HEK293 (cell line): ENCODE measurements around the gene NGRN.

Source experiments
- CTCF ChIA-PET: fragments of 350-600 bp; formaldehyde crosslinking; extraction: SDS; loops from one replicate; lab custom pipeline; 2021; ENCODE audit warnings: antibody characterized with exemption; lab: Yijun Ruan, JAX
- POLR2A ChIA-PET: fragments of 300-600 bp; formaldehyde crosslinking; extraction: SDS; loops from one replicate; lab custom pipeline; 2020; ENCODE audit warnings: antibody characterized with exemption, inconsistent platforms; lab: Yijun Ruan, JAX
- H3K27ac ChIP-seq: fragments of 200-500 bp; sonication (Bioruptor generic); 2 replicates; pipeline ENCODE4 v1.5.1; 2014; ENCODE audit warnings: low read depth, low read length, control low read depth, inconsistent platforms; ENCODE audit errors: extremely low read depth
- H3K36me3 ChIP-seq, 2 experiments: fragments of 200-500 bp in 1 of 2; sonication (Bioruptor generic) in 1 of 2; 1 replicate in 1 of 2; 2 replicates in 1 of 2; pipeline ENCODE4 v1.5.1; 2014 to 2017; ENCODE audit warnings: inconsistent platforms in 2 of 2, low read length in 2 of 2; ENCODE audit not compliant: control insufficient read depth in 2 of 2, insufficient read depth in 1 of 2
- H3K4me1 ChIP-seq: fragments of 200-500 bp; sonication (Bioruptor generic); 2 replicates; pipeline ENCODE4 v1.5.1; 2014; ENCODE audit warnings: mild to moderate bottlenecking, low read length, inconsistent platforms; ENCODE audit not compliant: control insufficient read depth, insufficient read depth
- H3K4me3 ChIP-seq: 2 replicates; pipeline ENCODE4 v1.5.1; 2011; ENCODE audit warnings: low read depth, mild to moderate bottlenecking, control low read depth, low read length, moderate library complexity
- H3K9me3 ChIP-seq: fragments of 200-500 bp; sonication (Bioruptor generic); 2 replicates; pipeline ENCODE4 v1.5.1; 2014; ENCODE audit warnings: low read depth, low read length, inconsistent platforms; ENCODE audit not compliant: control insufficient read depth, insufficient read depth
- HOXA7 ChIP-seq: sonication (generic); formaldehyde crosslinking; IDR thresholded peaks from 2 replicates; pipeline ENCODE4 v1.8.1; 2022; ENCODE audit warnings: missing genetic modification reagents, borderline replicate concordance
- HOXD13 ChIP-seq: sonication (generic); formaldehyde crosslinking; IDR thresholded peaks from 2 replicates; pipeline ENCODE4 v1.8.0; 2022; ENCODE audit warnings: missing genetic modification reagents, borderline replicate concordance
- KLF9 ChIP-seq: fragments of 450-650 bp; formaldehyde crosslinking; IDR thresholded peaks from 2 replicates; pipeline ENCODE4 v1.5.1; 2016; ENCODE audit warnings: missing biosample characterization, missing genetic modification characterization, low read depth
- OSR2 ChIP-seq: fragments of 450-650 bp; formaldehyde crosslinking; IDR thresholded peaks from 2 replicates; pipeline ENCODE4 v1.5.1; 2016; ENCODE audit warnings: missing biosample characterization, missing genetic modification characterization
- TRIM28 ChIP-seq: IDR thresholded peaks from 2 replicates; pipeline ENCODE4 v1.6.1; 2011; ENCODE audit warnings: low read length, control low read depth, borderline replicate concordance
- ZBTB1 ChIP-seq: fragments of 450-650 bp; formaldehyde crosslinking; IDR thresholded peaks from 2 replicates; pipeline ENCODE4 v1.5.1; 2016; ENCODE audit warnings: missing biosample characterization, missing genetic modification characterization
- ZBTB26 ChIP-seq: fragments of 450-650 bp; formaldehyde crosslinking; optimal IDR thresholded peaks from 2 replicates; pipeline ENCODE3; 2016; ENCODE audit warnings: missing biosample characterization, mild to moderate bottlenecking, missing genetic modification characterization
- ZBTB8A ChIP-seq: fragments of 450-650 bp; formaldehyde crosslinking; IDR thresholded peaks from 2 replicates; pipeline ENCODE4 v1.5.1; 2016; ENCODE audit warnings: missing biosample characterization, missing genetic modification characterization
- ZFHX2 ChIP-seq: fragments of 450-650 bp; formaldehyde crosslinking; conservative IDR thresholded peaks from 2 replicates; pipeline ENCODE4 v1.5.1; 2016; ENCODE audit warnings: missing biosample characterization, missing genetic modification characterization
- ZNF10 ChIP-seq: fragments of 450-650 bp; formaldehyde crosslinking; IDR thresholded peaks from 2 replicates; pipeline ENCODE4 v1.5.1; 2017; ENCODE audit warnings: missing biosample characterization, missing genetic modification characterization
- ZNF148 ChIP-seq: fragments of 450-650 bp; formaldehyde crosslinking; IDR thresholded peaks from 2 replicates; pipeline ENCODE4 v1.5.0; 2017; ENCODE audit warnings: missing biosample characterization, missing genetic modification characterization, borderline replicate concordance
- ZNF155 ChIP-seq: fragments of 450-650 bp; formaldehyde crosslinking; IDR thresholded peaks from 2 replicates; pipeline ENCODE4 v1.5.1; 2016; ENCODE audit warnings: missing biosample characterization, missing genetic modification characterization
- ZNF324 ChIP-seq: fragments of 450-650 bp; formaldehyde crosslinking; IDR thresholded peaks from 2 replicates; pipeline ENCODE4 v1.5.1; 2016; ENCODE audit warnings: missing biosample characterization, missing genetic modification characterization
- ZNF394 ChIP-seq: fragments of 450-650 bp; formaldehyde crosslinking; IDR thresholded peaks from 2 replicates; pipeline ENCODE4 v1.5.1; 2016; ENCODE audit warnings: missing biosample characterization, missing genetic modification characterization, mild to moderate bottlenecking, moderate library complexity, borderline replicate concordance
- ZNF544 ChIP-seq: fragments of 450-650 bp; formaldehyde crosslinking; IDR thresholded peaks from 2 replicates; pipeline ENCODE4 v1.5.0; 2017; ENCODE audit warnings: missing biosample characterization, missing genetic modification characterization
- ZNF549 ChIP-seq: fragments of 450-650 bp; IDR thresholded peaks from 2 replicates; pipeline ENCODE4 v1.5.1; 2018; ENCODE audit warnings: missing biosample characterization, missing genetic modification characterization, mild to moderate bottlenecking, inconsistent platforms, moderate library complexity
- ZNF560 ChIP-seq: fragments of 450-650 bp; formaldehyde crosslinking; IDR thresholded peaks from 2 replicates; pipeline ENCODE4 v1.5.1; 2017; ENCODE audit warnings: missing biosample characterization, missing genetic modification characterization, borderline replicate concordance
- ZNF660 ChIP-seq: fragments of 450-650 bp; IDR thresholded peaks from 2 replicates; pipeline ENCODE4 v1.5.1; 2018; ENCODE audit warnings: missing biosample characterization, mild to moderate bottlenecking, missing genetic modification characterization
- TF ChIP-seq, protein P1 (sequence below): fragments of 450-650 bp; formaldehyde crosslinking; IDR thresholded peaks from 2 replicates; pipeline ENCODE4 v1.5.1; 2016; ENCODE audit warnings: missing biosample characterization, missing genetic modification characterization
- TF ChIP-seq, protein P2 (sequence below): fragments of 450-650 bp; formaldehyde crosslinking; IDR thresholded peaks from 2 replicates; pipeline ENCODE4 v1.5.1; 2016; ENCODE audit warnings: missing biosample characterization, missing genetic modification characterization
- TF ChIP-seq, protein P3 (sequence below): fragments of 450-650 bp; formaldehyde crosslinking; IDR thresholded peaks from 2 replicates; pipeline ENCODE4 v1.5.1; 2017; ENCODE audit warnings: missing biosample characterization, missing genetic modification characterization
- TF ChIP-seq, protein P4 (sequence below): fragments of 450-650 bp; formaldehyde crosslinking; IDR thresholded peaks from 2 replicates; pipeline ENCODE4 v1.5.1; 2016; ENCODE audit warnings: missing biosample characterization, missing genetic modification characterization
- TF ChIP-seq, protein P5 (sequence below): fragments of 450-650 bp; formaldehyde crosslinking; IDR thresholded peaks from 2 replicates; pipeline ENCODE4 v1.5.1; 2016; ENCODE audit warnings: missing biosample characterization, missing genetic modification characterization

The NGRN gene

DNA sequence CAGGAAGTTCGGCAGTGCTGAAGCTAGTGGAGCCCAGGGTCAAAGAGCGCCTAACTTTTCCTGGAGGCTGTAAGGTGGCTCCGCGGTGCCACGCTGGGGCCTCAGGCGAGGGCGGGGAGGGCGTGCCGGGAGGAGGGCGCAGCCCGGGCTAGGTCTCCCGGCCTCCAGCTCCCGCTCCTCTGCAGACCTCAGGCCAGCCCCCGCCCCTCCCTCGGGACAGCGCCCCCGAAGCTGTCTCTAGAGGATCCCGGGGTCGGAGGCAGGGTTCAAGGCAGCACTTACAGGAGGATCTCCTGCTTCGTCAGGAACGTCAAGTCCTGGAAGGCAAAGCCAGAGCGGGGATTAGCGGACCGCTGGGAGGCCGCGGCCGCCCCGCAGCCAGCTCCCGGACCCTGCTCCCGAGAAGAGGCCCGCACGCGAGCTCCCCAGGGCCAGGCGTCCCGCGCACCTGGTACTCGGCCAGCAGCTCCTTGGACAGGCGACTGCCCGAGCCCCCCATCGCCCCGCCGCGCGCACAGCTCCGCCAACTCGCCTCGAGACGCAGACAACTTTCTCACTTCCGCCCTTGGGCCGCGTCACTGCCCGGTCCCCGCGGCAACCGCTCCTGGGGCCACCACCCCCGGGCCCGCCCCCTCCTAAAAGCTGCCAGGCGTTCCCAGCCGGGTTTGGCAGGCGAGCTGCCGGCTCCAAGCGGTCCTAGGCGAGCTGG is 31.9 kb upstream of the NGRN start, which contains the start of gene CIB1:
CIB1 (minus strand) TSS at position 555 of the 709 bp plus-strand sequence; CDS start at position 499, 56 bp downstream.
- POLR2A ChIA-PET, result interaction anchor here (0.5 to 3.0 kb wide), 30 partner anchors 9 to 721 kb away, joined by 3 to 38 read pairs (median 4); partner anchors contain the start of genes AP3S2, IDH2, IQGAP1 and NGRN
- H3K9me3 ChIP-seq, result no peaks in the 10 kb centered on the region
- no peak for TF ChIP-seq ZBTB1 (tag by site-specific recombination)
- TF ChIP-seq, protein P1, sequence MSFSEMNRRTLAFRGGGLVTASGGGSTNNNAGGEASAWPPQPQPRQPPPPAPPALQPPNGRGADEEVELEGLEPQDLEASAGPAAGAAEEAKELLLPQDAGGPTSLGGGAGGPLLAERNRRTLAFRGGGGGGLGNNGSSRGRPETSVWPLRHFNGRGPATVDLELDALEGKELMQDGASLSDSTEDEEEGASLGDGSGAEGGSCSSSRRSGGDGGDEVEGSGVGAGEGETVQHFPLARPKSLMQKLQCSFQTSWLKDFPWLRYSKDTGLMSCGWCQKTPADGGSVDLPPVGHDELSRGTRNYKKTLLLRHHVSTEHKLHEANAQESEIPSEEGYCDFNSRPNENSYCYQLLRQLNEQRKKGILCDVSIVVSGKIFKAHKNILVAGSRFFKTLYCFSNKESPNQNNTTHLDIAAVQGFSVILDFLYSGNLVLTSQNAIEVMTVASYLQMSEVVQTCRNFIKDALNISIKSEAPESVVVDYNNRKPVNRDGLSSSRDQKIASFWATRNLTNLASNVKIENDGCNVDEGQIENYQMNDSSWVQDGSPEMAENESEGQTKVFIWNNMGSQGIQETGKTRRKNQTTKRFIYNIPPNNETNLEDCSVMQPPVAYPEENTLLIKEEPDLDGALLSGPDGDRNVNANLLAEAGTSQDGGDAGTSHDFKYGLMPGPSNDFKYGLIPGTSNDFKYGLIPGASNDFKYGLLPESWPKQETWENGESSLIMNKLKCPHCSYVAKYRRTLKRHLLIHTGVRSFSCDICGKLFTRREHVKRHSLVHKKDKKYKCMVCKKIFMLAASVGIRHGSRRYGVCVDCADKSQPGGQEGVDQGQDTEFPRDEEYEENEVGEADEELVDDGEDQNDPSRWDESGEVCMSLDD, result peak; percentile 94
- TF ChIP-seq ZNF155, result no peak
- TF ChIP-seq, protein P2, sequence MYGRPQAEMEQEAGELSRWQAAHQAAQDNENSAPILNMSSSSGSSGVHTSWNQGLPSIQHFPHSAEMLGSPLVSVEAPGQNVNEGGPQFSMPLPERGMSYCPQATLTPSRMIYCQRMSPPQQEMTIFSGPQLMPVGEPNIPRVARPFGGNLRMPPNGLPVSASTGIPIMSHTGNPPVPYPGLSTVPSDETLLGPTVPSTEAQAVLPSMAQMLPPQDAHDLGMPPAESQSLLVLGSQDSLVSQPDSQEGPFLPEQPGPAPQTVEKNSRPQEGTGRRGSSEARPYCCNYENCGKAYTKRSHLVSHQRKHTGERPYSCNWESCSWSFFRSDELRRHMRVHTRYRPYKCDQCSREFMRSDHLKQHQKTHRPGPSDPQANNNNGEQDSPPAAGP, result 0 out of 2 replicates have a peak, but pooled peaks have one; percentile 64
- TF ChIP-seq ZFHX2, result peak; percentile 75
- TF ChIP-seq ZNF324 (tag by site-specific recombination), result no peak
- TF ChIP-seq ZNF544, result no peak
- TF ChIP-seq HOXA7 (CRISPR knock-in tag), result no peak
- TF ChIP-seq ZNF394 (tag by site-specific recombination), result peak; percentile 64; the same call in 1 of the 2 replicates
- TF ChIP-seq, protein P3, sequence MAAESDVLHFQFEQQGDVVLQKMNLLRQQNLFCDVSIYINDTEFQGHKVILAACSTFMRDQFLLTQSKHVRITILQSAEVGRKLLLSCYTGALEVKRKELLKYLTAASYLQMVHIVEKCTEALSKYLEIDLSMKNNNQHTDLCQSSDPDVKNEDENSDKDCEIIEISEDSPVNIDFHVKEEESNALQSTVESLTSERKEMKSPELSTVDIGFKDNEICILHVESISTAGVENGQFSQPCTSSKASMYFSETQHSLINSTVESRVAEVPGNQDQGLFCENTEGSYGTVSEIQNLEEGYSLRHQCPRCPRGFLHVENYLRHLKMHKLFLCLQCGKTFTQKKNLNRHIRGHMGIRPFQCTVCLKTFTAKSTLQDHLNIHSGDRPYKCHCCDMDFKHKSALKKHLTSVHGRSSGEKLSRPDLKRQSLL (tag by site-specific recombination), result 0 out of 2 replicates have a peak, but pooled peaks have one; percentile 12
- no peak for TF ChIP-seq ZNF549 (tag by site-specific recombination)
- TF ChIP-seq ZNF148 (tag by site-specific recombination), result no peak
- TF ChIP-seq ZNF10 (tag by site-specific recombination), result 0 out of 2 replicates have a peak, but pooled peaks have one; percentile 7
- TF ChIP-seq HOXD13 (CRISPR knock-in tag), result no peak
- TF ChIP-seq ZBTB8A (tag by site-specific recombination), result peak; percentile 77
- 0 out of 2 replicates have a peak, but pooled peaks have one; percentile 7 for TF ChIP-seq OSR2 (tag by site-specific recombination)
- TF ChIP-seq ZNF660 (tag by site-specific recombination), result no peak
- peak; percentile 91 for TF ChIP-seq ZBTB26 (tag by site-specific recombination)
- TF ChIP-seq TRIM28, result peak; percentile 46; the same call in 1 of the 2 replicates
- TF ChIP-seq, protein P4, sequence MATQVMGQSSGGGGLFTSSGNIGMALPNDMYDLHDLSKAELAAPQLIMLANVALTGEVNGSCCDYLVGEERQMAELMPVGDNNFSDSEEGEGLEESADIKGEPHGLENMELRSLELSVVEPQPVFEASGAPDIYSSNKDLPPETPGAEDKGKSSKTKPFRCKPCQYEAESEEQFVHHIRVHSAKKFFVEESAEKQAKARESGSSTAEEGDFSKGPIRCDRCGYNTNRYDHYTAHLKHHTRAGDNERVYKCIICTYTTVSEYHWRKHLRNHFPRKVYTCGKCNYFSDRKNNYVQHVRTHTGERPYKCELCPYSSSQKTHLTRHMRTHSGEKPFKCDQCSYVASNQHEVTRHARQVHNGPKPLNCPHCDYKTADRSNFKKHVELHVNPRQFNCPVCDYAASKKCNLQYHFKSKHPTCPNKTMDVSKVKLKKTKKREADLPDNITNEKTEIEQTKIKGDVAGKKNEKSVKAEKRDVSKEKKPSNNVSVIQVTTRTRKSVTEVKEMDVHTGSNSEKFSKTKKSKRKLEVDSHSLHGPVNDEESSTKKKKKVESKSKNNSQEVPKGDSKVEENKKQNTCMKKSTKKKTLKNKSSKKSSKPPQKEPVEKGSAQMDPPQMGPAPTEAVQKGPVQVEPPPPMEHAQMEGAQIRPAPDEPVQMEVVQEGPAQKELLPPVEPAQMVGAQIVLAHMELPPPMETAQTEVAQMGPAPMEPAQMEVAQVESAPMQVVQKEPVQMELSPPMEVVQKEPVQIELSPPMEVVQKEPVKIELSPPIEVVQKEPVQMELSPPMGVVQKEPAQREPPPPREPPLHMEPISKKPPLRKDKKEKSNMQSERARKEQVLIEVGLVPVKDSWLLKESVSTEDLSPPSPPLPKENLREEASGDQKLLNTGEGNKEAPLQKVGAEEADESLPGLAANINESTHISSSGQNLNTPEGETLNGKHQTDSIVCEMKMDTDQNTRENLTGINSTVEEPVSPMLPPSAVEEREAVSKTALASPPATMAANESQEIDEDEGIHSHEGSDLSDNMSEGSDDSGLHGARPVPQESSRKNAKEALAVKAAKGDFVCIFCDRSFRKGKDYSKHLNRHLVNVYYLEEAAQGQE (tag by site-specific recombination), result peak; percentile 30; the same call in 1 of the 2 replicates
- peak; percentile 87 for TF ChIP-seq KLF9 (tag by site-specific recombination)
- TF ChIP-seq, protein P5, sequence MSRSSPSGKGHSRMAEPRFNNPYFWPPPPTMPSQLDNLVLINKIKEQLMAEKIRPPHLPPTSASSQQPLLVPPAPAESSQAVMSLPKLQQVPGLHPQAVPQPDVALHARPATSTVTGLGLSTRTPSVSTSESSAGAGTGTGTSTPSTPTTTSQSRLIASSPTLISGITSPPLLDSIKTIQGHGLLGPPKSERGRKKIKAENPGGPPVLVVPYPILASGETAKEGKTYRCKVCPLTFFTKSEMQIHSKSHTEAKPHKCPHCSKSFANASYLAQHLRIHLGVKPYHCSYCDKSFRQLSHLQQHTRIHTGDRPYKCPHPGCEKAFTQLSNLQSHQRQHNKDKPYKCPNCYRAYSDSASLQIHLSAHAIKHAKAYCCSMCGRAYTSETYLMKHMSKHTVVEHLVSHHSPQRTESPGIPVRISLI (tag by site-specific recombination), result no peak
- no peak for TF ChIP-seq ZNF560 (tag by site-specific recombination)

More for the DNA sequence above, 31.9 kb upstream of the NGRN start, which contains the start of gene CIB1:
- CTCF ChIA-PET, result interaction anchor here (0.7 to 4.8 kb wide), 13 partner anchors 13 to 414 kb away, joined by 3 to 38 read pairs (median 4); partner anchors contain the start of gene TTLL13
- peak within 1 kb of the TSS; percentile 47; the same call in 1 of the 2 replicates for H3K27ac ChIP-seq
- H3K4me1 ChIP-seq, result no peaks in the 10 kb centered on the region
- H3K4me3 ChIP-seq, result peak within 1 kb of the TSS; percentile 74
- peaks cover 18 to 47% of the 10 kb centered on the region in 2 experiments; a peak in 2 of 3 replicates for H3K36me3 ChIP-seq
